DMS53 (cell line): ENCODE measurements around the gene TRAPPC2B.
"Not testable (repeated sequence)": the region's sequence is repeated elsewhere in the genome, so short reads cannot be mapped to it uniquely, and the experiment has no call there.

Source experiments
- DNase-seq: peaks from one replicate; lab custom pipeline; 2025; lab: John Stamatoyannopoulos, UW

The TRAPPC2B gene

GRCh38 chr19:57374647-57375046, 11.3 kb downstream of the TRAPPC2B start:
- not testable (repeated sequence) for DNase-seq

- no peak for DNase-seq
These were observed 12.8 kb downstream of the TRAPPC2B start for GRCh38 chr19:57376151-57376550.

- DNase-seq: no peak
These were observed 14.3 kb downstream of the TRAPPC2B start for GRCh38 chr19:57377498-57378146.

- no peak for DNase-seq
These were observed 17.6 kb downstream of the TRAPPC2B start for GRCh38 chr19:57380923-57381322.

- no peak for DNase-seq
These were observed 19.6 kb downstream of the TRAPPC2B start for GRCh38 chr19:57382806-57383488.

- no peak for DNase-seq
These were observed 25.9 kb downstream of the TRAPPC2B start for GRCh38 chr19:57389194-57389729.

GRCh38 chr19:57389730-57390598, 26.6 kb downstream of the TRAPPC2B start, which contains the start of gene ZNF548:
TSS of gene ZNF548 (plus strand) at chr19:57389854. CDS start at chr19:57390100, 246 bp downstream.
- peak; percentile 98 for DNase-seq

GRCh38 chr19:57395710-57396109, 32.4 kb downstream of the TRAPPC2B start:
- DNase-seq: no peak

GRCh38 chr19:57398868-57399267, 35.5 kb downstream of the TRAPPC2B start:
- no peak for DNase-seq

- DNase-seq: no peak
These were observed 40.6 kb downstream of the TRAPPC2B start for GRCh38 chr19:57403737-57404563.

GRCh38 chr19:57406516-57407123, 43.3 kb downstream of the TRAPPC2B start:
- peak; percentile 88 for DNase-seq

GRCh38 chr19:57410877-57411671, 47.7 kb downstream of the TRAPPC2B start, which contains the start of gene ZNF17:
TSS of gene ZNF17 (plus strand) at chr19:57411161. CDS start at chr19:57413616, 2,455 bp downstream.
- peak; percentile 95 for DNase-seq
